Activated T-cell treated with anti-CD3 and anti-CD28 coated beads for 48 hours (primary cell): ENCODE measurements around the gene UNC79.

Source experiments
- DNase-seq: peaks from one replicate; pipeline ENCODE4 v3.0.0-alpha.2; 2020; ENCODE audit warnings: low read depth

The UNC79 gene

DNA sequence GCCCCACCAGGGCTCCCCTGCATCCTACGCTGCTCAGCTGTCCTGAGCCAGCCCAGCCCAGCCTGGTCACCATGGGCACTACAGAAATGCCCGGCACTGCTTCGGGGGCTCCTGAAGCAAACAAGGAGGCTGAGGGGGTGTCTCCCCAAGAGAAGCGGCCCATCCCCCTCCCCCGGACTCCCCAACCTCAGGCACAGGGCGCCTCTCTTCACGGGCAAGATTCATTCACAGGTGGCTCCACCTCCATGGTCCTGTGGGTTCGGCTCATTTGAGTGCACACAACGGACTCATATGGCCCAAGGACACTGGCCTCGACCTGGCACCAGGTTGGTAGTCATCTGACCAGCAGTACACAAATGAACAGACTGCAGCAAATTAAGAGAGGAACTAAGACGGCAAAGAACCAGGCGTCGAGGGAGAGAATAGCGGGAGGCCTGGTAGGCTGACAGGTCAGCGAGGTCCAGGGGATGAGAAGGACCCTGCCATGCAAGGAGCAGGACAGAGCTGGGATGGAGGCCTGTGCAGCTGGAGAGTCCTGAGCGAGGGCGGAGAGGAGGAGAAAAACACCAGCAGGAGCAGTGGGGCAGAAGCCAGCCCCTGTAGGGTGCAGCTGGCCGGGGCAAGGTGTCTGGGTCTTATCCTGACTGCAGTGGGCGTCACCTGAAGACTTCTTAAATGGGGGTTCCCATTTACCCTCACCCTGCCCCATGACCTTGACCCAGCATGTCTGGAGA lies 297.3 kb downstream of the UNC79 start:
- no peak for DNase-seq

DNA sequence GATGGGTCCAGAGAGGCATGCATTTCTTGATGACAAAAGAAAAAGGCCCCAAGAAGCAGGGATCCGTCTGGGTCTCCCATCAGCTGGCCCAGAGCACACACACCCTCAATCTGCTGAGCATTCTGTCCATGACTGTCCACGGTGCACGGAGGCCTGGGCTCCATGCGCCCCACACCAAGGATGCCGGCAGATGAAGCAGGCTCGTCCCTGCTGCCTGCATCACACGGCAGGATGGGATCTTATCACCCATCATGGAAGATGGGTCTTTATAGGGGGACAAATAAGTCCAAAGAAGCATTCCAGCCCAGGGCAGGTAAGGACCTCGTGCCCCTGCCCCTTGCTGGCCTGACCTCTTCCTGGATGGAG lies 297.9 kb downstream of the UNC79 start:
- DNase-seq, result no peak

DNA sequence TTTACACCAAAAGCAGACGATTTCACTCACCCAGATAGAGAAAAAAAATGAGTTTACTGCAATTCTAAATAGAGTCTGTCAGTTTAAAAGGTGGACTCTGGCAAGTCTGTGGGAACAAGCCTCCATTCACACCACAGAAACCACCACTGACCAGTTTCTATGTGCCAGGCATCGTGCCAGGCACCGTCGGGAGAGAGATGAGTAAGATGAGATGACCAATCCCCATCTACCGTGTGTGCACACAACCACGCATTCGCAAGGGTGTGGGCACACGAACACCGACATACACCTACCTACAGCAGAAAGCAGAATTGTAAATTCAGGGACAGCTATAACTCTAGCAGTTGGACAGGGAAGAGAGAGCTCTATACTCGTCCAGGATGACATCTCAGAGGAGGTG lies 299.3 kb downstream of the UNC79 start:
- DNase-seq, result no peak

DNA sequence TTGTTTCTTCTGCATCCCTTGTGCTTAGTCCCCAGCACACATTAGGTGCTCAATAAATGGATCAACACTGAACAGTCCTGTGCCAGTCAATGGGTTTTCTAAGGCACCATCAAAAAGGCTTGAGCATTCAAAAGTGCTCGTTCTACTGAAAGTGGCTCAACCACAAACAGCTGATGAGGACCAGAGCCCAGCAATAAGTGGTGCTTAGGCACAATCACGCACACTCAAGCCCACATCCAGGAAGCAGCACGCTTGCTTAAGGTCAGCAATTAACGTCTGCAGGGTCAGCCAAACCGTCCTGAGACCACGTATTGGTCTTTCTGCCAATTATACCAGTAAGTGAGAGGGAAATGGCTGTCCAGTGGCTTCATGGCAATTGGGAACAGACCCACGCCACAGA lies 301.0 kb downstream of the UNC79 start:
- DNase-seq, result no peak

DNA sequence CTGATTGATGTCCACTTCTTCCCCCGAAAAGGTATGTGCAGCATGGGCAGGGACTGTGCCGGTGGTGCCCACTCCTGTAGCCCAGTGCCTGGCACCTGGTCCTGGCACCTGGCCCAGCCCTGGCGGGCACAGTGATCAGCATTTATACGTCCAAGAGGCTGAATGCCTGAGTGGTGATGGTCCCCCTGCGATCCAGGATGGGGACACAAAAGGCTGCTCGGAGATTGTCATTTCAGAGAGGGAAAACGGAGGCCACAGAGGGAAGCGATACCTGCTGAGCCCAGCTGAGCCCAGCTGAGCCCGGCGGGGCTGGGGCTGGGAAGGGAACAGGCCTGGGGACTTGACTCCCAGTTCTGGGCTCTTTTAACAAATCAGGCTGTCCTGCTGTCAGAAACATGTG lies 301.8 kb downstream of the UNC79 start:
- no peak for DNase-seq

DNA sequence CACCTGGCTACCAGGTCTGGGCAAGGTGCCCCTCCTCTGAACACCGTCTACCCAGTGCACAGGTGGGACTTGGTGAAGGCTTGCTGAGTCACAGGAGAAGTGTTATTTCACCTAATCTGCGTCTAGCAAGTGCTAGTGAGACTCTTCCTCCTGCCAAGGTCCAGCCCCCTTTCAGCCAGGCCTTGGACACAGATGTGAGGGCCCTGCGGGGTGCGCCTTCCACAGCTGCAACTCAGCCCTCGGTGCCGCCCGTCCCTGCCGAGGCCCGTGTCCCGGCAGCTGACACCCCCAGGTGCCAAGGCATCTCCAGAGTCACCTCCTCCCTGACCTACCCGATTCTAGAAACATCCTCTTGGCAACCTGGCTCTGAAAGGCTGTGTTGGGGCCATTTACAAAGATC lies 302.5 kb downstream of the UNC79 start:
- DNase-seq, result no peak

DNA sequence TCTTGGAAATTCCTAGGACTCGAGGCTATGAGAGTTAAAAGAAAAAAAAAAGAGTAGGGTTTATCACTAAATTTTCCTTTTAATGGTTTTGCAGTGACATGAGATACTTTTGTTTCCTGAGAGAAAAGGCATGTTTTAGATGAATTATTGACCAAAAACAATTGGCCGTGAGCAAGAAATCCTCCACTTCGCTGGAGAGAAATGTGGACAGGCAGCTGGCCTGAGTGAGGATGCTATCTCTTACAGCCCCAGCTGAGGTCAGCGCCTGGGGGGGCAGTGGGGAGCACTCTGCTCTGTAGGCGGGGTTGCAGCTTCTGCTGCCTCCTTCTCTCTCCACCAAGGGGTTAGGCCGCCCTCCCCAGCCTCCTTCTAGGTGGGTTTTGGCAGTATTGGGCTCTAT lies 302.9 kb downstream of the UNC79 start:
- no peak for DNase-seq

DNA sequence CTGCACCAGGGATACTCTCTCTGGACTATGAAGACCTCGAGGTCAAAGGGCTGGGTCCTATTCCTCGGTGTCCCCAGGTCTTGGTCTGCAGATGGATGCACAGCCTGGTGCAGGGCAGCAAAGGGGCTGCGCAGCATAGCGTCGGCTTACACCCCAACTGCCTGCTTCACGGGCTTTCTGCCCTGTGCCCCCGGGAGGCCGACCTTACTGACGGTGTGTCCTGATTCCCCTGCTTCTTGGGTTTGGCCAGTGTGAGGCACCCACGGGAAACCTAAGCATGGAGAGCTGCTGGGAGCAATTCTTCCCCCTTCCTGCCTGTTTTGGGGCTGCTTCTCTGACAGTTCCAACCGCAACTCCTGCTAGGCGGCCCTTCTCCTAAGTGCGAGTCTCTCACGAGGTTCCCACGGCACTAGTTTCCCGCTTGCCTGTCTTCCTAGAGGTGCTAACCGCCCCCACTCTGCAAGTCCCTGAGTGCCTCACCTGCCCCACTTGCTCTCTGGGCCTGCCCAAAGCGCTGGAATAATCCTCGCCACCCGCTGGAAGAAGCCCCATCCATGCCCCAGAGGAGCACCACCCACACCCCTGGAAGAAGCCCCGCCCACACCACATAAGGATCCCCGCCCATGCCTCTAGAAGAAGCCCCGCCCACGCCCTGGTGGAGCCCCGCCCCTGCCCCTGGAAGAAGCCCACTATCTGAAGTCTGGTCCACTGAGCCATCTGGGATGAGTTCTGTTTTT lies 303.5 kb downstream of the UNC79 start:
- DNase-seq, result no peak

DNA sequence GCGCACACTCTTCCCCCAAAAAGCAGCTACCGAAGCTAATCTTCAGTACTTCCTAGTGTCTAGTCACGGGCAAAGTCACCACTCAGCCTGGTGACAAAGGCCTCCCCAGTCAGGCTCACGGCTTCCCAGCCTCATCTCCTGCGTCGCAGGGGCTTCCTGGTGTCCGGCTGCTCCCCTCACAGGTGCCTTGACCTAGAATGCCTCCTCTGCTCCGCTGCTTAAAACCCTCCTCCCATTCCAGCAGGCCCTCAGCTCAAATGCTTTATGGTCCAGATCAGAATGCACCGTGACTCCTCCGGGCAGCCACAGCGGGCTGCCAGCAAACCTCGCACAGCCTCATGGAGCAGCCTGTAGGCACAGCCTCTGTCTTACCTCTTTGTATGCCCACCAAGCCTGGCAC lies 304.5 kb downstream of the UNC79 start:
- no peak for DNase-seq

DNA sequence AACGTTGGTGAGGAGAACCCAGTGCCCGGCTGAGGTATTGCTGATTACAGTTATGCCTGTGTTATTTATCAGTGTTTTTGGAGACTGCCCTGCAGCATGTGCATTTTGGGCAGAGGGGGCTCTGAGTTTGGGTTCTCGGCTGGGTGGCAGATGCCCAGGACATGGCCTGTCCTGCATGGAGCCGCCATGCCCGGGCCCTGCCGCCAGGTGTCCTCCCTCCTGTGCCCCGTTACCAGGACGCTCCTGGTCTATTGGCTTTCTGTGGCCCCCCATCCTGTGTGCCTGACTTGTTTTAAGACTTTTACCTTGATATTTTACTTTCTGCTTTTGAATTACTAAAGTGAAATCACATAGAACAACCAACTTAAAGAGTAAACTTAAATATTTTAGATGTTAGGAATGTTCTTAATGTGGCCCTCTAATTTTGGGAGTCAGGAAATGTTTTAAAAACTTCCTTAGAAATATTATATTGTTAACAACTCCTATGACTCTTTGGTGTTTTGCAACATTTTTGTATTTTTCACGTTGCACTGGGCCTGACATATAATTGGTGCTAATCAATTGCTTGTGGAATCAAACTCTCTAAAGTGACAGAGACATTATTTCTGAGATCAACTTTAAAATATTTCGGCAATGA lies 305.8 kb downstream of the UNC79 start:
- no peak for DNase-seq

DNA sequence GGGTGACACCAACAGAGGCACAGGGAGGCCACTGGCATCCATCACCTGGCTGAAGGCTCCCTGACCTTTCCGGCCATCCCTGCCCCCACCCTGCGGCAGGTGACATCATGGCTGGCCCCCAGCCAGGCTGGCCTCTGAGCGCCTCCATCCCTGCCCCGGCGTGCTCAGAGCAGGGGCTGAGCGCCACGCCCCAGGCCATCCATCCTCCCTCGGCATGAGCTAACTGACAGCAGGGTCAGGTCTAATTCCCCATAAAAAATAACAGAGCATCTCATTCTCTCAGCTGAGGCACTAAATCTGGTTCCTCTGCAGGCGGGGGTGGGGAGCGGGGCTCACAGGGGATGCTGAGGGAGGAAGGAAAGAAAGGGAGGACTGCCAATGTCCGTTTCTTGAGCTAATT lies 306.9 kb downstream of the UNC79 start:
- no peak for DNase-seq

DNA sequence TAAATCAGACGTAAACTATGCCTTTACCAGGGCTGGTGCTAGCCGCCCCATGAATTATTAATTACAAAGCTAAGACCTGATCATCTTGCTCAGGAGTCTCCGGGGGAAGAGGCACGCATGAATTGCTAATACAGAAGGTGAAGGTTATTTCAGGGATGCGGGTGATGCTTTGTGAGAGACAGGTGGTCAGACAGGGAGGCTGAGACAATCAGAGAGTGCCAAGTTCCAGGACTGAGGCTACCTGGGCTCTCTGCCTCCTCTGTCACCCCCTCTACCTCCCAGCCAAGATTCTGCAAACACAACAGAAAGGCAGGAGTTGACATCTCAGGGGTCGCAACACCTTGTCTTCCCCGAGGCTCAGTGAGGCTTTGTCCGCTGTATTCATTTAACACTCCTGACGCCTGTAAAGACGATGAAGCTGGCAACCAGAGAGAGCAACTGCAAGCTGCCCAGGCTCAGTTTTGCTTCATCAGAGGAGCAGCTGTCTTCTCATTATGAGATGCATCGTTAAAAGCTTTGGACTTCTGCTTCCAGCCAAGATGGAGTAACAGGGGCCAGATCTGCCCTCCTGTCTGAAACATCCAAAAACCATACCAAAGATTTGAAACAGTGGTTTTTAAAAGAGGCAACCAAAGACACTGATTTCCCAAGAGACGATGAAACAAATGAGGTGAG lies 311.0 kb downstream of the UNC79 start:
- no peak for DNase-seq

DNA sequence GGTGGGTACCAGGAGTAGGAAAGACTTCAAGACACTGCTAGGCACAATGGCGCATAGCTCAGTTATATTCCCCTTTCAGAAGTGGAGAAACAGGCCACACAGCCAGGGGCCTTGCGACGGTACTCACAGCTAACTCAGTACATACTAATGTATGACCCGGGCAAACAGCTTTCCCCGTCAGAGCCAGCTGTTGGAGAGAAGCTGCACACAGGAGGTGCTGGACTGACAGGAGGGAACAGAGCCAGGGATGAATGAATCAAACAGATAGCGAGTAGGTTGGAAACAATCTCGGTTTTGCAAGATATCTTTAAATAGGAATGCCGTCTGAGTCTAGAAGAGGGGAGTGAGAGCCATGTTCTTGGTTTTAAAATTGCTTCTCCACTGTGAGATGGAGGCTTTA lies 312.0 kb downstream of the UNC79 start:
- no peak for DNase-seq

DNA sequence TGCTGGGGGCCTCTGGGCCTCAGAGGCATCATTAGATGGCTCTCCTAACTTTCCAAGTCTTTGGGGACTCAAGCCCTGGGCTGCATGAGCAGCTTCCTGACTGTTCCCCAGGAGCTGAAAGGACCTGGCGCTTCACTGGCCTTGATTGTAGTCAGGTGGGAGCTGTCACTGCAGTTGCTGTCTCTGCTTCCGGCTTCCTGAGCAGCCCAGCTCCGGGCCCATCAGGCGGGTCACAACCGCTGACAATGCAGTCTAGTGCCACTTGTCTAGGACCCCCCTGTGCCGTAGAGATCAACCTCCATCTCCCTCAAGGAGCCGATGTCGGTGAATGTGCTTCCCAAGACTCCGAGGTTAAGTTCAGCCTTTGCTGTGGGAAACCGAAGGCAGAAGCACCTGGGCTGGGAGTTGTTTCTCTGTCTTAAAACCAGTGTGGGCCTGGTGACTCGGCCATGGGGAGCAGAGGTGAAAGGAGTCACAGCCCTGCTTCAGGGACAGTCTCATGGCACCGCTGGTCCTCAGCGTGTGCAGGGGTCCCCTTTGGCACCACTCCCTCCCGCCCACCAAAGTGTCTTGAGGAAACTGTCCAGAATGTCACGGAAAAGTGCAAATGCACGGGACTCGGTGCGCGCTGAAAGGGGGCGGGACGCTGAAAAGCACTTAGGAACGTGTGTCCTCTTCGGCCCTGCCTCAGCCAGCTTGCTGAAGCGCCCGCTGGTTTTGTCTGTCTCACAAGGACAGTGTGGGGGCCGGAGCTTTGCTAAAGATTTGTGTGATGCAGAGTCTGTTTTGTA lies 312.7 kb downstream of the UNC79 start:
- DNase-seq, result no peak

DNA sequence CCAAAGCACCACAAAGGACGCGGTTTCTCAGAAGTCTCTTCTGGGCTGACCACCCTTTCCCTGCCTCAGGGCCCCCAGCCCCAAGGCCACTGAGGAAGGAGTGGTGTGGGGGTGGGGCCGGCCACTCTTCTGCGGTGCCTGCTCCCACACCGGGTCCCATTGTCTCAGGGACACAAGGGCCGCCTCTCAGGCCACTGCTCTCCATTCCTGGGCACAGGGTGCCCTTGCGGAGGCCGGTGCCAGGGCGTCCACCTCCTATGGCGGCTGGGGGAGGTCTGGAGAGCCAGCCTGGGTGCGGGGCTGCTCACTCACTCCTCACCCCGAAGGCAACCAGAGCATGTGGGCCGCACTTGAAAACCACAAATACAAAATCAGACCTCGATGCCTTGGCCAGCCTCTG lies 313.4 kb downstream of the UNC79 start:
- no peak for DNase-seq

DNA sequence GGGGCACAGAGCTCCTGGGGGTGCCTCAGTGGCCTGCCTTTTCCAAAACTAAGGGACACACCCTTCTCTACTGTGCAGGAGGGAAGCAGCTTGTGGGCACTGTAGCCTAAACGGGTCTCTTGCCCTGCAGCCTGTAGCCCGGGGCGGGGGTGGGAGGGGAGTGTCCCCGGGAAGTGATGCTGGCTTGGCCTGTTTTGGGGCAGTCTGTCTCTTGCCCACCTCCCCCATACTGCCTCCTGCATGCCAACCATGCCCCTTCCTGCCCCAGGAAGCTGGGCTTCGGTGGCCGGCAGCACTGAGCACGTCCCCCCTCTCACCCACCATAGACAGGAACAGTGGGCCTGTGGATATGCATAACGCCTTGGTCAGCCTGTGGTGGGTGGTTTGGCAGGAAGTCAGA lies 314.1 kb downstream of the UNC79 start:
- no peak for DNase-seq

DNA sequence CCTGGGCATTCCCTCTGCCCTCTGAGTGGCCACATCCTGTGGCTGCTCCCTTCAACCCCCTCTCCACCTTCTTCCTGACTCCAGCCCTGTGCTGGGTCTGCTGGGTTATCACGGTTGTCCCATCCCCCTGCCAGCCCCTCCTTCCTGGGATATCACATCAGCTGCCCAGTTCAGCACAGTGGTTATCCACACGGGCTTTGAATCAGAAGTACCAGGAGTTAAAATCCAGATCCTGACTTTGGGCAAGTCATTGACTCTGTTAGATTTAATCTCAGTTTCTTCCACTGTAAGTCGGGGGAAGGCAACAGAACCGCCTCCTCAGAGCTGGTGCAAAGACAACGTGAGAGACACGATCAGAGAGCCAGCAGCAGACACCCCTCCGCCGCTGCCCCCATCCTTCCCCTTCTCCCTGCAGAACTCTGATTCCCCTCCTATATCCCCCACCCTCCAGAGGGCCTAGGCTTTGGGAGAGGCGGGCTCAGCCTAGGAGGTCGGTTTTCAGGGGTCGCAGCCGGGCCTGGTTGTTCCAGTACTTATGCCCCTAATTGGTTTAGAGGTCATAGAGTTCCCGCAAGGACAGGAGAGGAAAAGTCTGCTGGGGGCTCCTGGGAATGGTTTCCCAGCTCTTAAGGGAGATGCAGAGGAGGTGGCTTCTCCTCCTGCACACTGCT lies 315.0 kb downstream of the UNC79 start:
- DNase-seq, result no peak

DNA sequence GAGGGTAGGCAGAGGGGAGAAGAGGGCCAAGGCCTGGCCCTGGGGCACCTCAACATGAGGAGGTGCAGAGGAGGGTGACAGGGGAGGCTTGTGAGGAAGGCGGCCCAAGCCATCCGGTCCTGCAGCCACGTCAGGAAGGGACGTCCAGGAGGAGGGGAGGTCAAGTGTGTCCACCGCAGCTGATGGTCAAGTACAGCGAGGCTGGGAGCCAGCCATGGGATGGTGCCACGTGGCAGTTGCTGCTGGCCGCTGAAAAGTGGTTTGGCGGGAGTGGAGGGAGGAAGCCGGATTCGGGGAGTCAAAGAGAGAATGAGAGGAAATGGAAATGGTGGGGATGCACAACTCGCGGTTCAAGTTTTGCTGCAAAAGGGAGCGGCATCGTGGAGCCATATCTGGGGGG lies 316.4 kb downstream of the UNC79 start:
- DNase-seq, result no peak

DNA sequence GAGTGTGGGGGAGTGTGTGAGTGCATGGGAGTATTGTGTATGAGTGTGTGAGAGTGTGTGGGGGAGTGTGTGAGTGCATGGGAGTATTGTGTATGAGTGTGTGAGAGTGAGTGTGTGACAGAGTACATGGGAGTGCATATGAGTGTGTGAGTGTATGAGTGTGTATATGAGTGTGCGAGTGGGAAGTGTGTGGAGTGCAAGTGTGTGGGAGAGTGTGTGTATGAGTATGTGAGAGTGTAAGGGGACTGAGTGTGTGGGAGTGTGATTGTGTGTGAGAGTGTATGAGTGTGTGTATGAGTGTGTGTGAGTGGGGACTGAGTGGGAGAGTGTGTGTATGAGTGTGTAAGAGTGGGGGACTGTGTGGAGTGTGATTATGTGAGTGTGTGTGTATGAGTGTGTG lies 316.8 kb downstream of the UNC79 start:
- DNase-seq, result no peak

DNA sequence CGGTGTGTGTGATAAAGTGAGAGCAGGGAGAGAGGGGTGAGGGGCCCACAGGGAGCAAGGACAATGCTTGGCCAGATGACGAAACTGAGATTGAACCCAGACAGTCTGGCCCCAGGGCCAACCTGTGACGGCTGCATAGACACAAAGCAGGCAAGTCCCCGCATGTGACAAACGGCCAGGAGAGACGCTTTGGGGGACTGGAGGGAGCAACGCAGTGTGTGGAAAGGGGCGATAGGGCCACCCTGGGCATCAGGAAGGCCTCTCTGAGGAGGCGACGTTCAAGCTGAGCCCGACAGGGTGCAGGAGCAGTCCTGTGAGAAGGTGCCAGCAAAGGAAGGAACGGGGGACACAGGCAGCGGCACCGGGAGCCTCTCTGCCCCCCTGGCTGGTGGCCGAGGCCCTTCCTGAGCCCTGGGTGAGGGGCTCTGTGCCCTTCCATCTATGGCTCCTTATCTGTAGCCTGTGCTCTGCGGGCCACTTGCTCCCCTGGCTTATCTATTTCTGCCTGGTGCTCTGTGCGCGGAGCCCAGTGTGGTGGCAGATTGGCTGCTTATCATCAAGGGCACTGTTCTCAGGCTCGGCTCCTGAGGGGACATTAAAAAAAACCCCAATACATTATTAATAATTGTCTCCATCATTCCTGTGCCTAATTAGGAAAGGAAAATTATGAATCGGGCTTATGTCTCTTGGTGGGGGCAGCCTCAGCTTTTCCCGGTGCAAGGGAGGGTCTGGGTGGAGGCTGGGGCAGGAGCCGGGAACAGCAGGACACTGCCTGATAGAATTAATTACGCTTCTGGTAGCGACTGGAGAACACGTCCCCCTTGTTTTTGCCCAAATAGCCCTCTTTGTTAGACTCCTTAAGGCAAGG lies 317.7 kb downstream of the UNC79 start:
- DNase-seq, result no peak

DNA sequence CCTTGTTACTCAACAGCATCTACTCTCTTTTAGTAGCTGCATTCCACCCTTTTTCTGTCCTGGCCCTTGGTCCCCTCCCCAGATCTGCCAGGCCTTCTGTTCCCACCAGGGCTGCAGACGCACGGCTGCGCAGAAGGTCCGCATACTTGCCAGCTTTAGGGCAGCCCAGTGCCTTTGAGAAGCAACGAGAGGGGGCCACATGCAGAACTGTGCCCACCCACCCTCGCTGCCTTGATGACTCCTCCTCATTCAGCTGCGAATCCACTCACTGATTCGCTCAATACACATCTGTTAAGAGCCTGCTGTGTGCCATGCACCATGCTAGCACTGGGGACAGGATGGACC lies 318.3 kb downstream of the UNC79 start:
- DNase-seq, result no peak
